ENCODE results near the gene NR3C1. TPM values are rescaled to one million over a fixed set of nuclear protein-coding genes. Genes with fewer than 3 reads are reported as not detected.

Gene NR3C1
- total RNA-seq, 1 donor from 2014 or later = 63.9 TPM

- intact Hi-C loops (cut with micrococcal nuclease) = no loop called here
Measured at GRCh38 chr5:143315214-143315613, 88.3 kb downstream of the NR3C1 start.

GRCh38 chr5:143314659-143315058, 88.8 kb downstream of the NR3C1 start:
- intact Hi-C loops (cut with micrococcal nuclease) = no loop called here

- intact Hi-C loops (cut with micrococcal nuclease) = no loop called here
Measured at GRCh38 chr5:143314099-143314498, 89.4 kb downstream of the NR3C1 start.

GRCh38 chr5:143313298-143313852, 90.1 kb downstream of the NR3C1 start:
- intact Hi-C loops (cut with micrococcal nuclease) = no loop called here

GRCh38 chr5:143312822-143313221, 90.7 kb downstream of the NR3C1 start:
- intact Hi-C loops (cut with micrococcal nuclease) = no loop called here

- intact Hi-C loops (cut with micrococcal nuclease) = no loop called here
Measured at GRCh38 chr5:143311955-143312354, 91.5 kb downstream of the NR3C1 start.

- intact Hi-C loops (cut with micrococcal nuclease) = no loop called here
Measured at GRCh38 chr5:143311428-143311827, 92.1 kb downstream of the NR3C1 start.

- intact Hi-C loops (cut with micrococcal nuclease) = loop anchor here (10.0 kb wide), 1 partner anchor 515 kb away; no protein-coding TSS in a partner anchor
Measured at GRCh38 chr5:143309661-143310431, 93.6 kb downstream of the NR3C1 start.

GRCh38 chr5:143308731-143309130, 94.8 kb downstream of the NR3C1 start:
- intact Hi-C loops (cut with micrococcal nuclease) = loop anchor here (10.0 kb wide), 1 partner anchor 516 kb away; no protein-coding TSS in a partner anchor

GRCh38 chr5:143306040-143306439, 97.4 kb downstream of the NR3C1 start:
- intact Hi-C loops (cut with micrococcal nuclease) = loop anchor here (10.0 kb wide), 1 partner anchor 519 kb away; no protein-coding TSS in a partner anchor

GRCh38 chr5:143304836-143305475, 98.5 kb downstream of the NR3C1 start:
- intact Hi-C loops (cut with micrococcal nuclease) = loop anchor here (10.0 kb wide), 1 partner anchor 520 kb away; no protein-coding TSS in a partner anchor

- intact Hi-C loops (cut with micrococcal nuclease) = loop anchor here (10.0 kb wide), 1 partner anchor 522 kb away; no protein-coding TSS in a partner anchor
Measured at GRCh38 chr5:143302341-143303045, 101.0 kb downstream of the NR3C1 start.

- intact Hi-C loops (cut with micrococcal nuclease) = no loop called here
Measured at GRCh38 chr5:143297756-143298155, 105.7 kb downstream of the NR3C1 start.

- intact Hi-C loops (cut with micrococcal nuclease) = loop anchor here (5.0 kb wide), 1 partner anchor 112 kb away; the partner anchor contains the start of gene NR3C1
Measured at GRCh38 chr5:143290125-143290524, 113.4 kb downstream of the NR3C1 start.

GRCh38 chr5:143284521-143284920, 119.0 kb downstream of the NR3C1 start:
- intact Hi-C loops (cut with micrococcal nuclease) = no loop called here

- intact Hi-C loops (cut with micrococcal nuclease) = no loop called here
Measured at GRCh38 chr5:143284002-143284401, 119.5 kb downstream of the NR3C1 start.

GRCh38 chr5:143281226-143281625, 122.3 kb downstream of the NR3C1 start:
- intact Hi-C loops (cut with micrococcal nuclease) = no loop called here

GRCh38 chr5:143279698-143280097, 123.8 kb downstream of the NR3C1 start:
- intact Hi-C loops (cut with micrococcal nuclease) = loop anchor here (5.0 kb wide), 1 partner anchor 257 kb away; no protein-coding TSS in a partner anchor

GRCh38 chr5:143277536-143277935, 126.0 kb downstream of the NR3C1 start:
- intact Hi-C loops (cut with micrococcal nuclease) = loop anchor here (5.0 kb wide), 1 partner anchor 255 kb away; no protein-coding TSS in a partner anchor

- intact Hi-C loops (cut with micrococcal nuclease) = loop anchor here (5.0 kb wide), 1 partner anchor 253 kb away; no protein-coding TSS in a partner anchor
Measured at GRCh38 chr5:143275512-143276363, 127.7 kb downstream of the NR3C1 start.
